HG02884 (cell line): ENCODE data around the gene TMEM236.

Source experiments
- ATAC-seq: cut with Tn5 transposase; IDR thresholded peaks from one replicate; pipeline ENCODE4 v1.9.1; 2021; ENCODE audit warnings: mild to moderate bottlenecking, moderate library complexity; ENCODE audit not compliant: unreplicated experiment

Gene TMEM236

GRCh38 chr10:17737027-17737965 lies 14.7 kb upstream of the TMEM236 start:
- ATAC-seq, result peak; percentile 49

GRCh38 chr10:17740668-17741067 lies 11.3 kb upstream of the TMEM236 start:
- ATAC-seq, result no peak

GRCh38 chr10:17742918-17743317 lies 9.1 kb upstream of the TMEM236 start:
- no peak for ATAC-seq

- ATAC-seq, result no peak
Measured at GRCh38 chr10:17743437-17743836, 8.6 kb upstream of the TMEM236 start.

- no peak for ATAC-seq
Measured at GRCh38 chr10:17744341-17744861, 7.6 kb upstream of the TMEM236 start.

- no peak for ATAC-seq
Measured at GRCh38 chr10:17747883-17748550, 4.0 kb upstream of the TMEM236 start.

- no peak for ATAC-seq
Measured at GRCh38 chr10:17749890-17750289, 2.1 kb upstream of the TMEM236 start.

- peak; percentile 84 for ATAC-seq
Measured at GRCh38 chr10:17756557-17757217, 4.7 kb downstream of the TMEM236 start.

- ATAC-seq, result no peak
Measured at GRCh38 chr10:17758200-17758599, 6.2 kb downstream of the TMEM236 start.

- no peak for ATAC-seq
Measured at GRCh38 chr10:17758896-17759295, 6.9 kb downstream of the TMEM236 start.

- ATAC-seq, result no peak
Measured at GRCh38 chr10:17764142-17764541, 12.1 kb downstream of the TMEM236 start.

- no peak for ATAC-seq
Measured at GRCh38 chr10:17765602-17766001, 13.6 kb downstream of the TMEM236 start.

GRCh38 chr10:17766731-17767130 lies 14.7 kb downstream of the TMEM236 start:
- no peak for ATAC-seq

- ATAC-seq, result no peak
Measured at GRCh38 chr10:17768496-17768895, 16.5 kb downstream of the TMEM236 start.

GRCh38 chr10:17768957-17769356 lies 17.0 kb downstream of the TMEM236 start:
- no peak for ATAC-seq

GRCh38 chr10:17771017-17771416 lies 19.0 kb downstream of the TMEM236 start:
- ATAC-seq, result no peak

- ATAC-seq, result no peak
Measured at GRCh38 chr10:17779784-17780183, 27.8 kb downstream of the TMEM236 start.

GRCh38 chr10:17780727-17781126 lies 28.7 kb downstream of the TMEM236 start:
- no peak for ATAC-seq

- ATAC-seq, result no peak
Measured at GRCh38 chr10:17781856-17782255, 29.9 kb downstream of the TMEM236 start.

- no peak for ATAC-seq
Measured at GRCh38 chr10:17782921-17783665, 31.1 kb downstream of the TMEM236 start.

GRCh38 chr10:17783751-17784150 lies 31.8 kb downstream of the TMEM236 start:
- no peak for ATAC-seq
